Vagina (tissue), 2 donors: ENCODE results near the gene TM9SF4.

ENCODE experiments used
- POLR2A ChIP-seq, 2 donors: fragments of 450-650 bp; IDR thresholded peaks; one replicate each; pipeline ENCODE4 v1.6.1; 2017; ENCODE audit warnings: antibody characterized with exemption in 2 of 2, mild to moderate bottlenecking in 2 of 2, moderate library complexity in 2 of 2
- TF ChIP-seq, protein P1 (sequence below), 3 experiments: fragments of 450-650 bp in 2 of 3; fragments of 200-600 bp in 1 of 3; sonication (generic) in 1 of 3; IDR thresholded peaks; one replicate each; pipeline ENCODE4 v1.5.1; 2017 to 2019; ENCODE audit warnings: antibody characterized with exemption in 3 of 3, mild to moderate bottlenecking in 2 of 3, moderate library complexity in 2 of 3

DNA sequence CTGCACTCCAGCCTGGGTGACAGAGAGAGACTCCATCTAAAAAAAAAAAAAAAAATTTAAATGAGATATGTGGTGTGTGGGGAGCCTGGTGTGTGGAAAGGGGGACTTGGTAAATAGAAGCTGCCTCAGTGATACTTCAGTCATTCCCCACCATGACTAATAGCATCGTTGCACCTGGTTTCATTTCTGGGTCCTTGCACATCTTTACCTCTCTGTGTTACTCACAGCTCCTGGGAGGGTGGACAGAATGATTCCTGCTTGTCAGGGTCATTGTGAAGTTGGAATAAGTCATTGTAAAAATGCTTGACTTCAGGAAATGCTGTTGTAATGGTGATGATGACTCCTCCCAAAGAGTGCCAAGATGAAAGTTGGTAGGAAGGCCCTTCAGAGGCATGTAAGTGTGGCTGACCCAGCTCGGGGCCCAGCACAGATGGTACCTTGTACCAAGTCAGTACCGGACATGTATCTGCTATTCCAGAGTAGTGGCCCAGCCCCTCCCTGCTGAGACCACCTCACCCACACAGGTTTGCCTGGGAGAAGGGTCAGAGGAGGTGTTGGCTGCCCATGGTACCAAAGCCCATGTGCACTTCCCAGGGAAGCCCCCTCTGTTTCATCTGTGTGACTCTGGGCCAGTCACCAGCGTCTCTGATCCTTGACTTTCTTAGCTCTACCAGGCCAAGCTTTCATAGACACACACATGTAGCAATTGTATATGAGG lies 49.6 kb downstream of the TM9SF4 start:
- TF ChIP-seq, protein P1, sequence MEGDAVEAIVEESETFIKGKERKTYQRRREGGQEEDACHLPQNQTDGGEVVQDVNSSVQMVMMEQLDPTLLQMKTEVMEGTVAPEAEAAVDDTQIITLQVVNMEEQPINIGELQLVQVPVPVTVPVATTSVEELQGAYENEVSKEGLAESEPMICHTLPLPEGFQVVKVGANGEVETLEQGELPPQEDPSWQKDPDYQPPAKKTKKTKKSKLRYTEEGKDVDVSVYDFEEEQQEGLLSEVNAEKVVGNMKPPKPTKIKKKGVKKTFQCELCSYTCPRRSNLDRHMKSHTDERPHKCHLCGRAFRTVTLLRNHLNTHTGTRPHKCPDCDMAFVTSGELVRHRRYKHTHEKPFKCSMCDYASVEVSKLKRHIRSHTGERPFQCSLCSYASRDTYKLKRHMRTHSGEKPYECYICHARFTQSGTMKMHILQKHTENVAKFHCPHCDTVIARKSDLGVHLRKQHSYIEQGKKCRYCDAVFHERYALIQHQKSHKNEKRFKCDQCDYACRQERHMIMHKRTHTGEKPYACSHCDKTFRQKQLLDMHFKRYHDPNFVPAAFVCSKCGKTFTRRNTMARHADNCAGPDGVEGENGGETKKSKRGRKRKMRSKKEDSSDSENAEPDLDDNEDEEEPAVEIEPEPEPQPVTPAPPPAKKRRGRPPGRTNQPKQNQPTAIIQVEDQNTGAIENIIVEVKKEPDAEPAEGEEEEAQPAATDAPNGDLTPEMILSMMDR (IDR thresholded peaks at IDR 0.05): no peak
- no peak for TF ChIP-seq POLR2A (IDR thresholded peaks at IDR 0.05)
